Sciatic nerve (tissue), 2 donors: ENCODE results near the gene ERP44. TPM values are rescaled to one million over a fixed set of nuclear protein-coding genes. Genes with fewer than 3 reads are reported as not detected.
"Not testable (repeated sequence)": the region's sequence is repeated elsewhere in the genome, so short reads cannot be mapped to it uniquely, and the experiment has no call there.

Source experiments
- ATAC-seq: fragments of 200-7000 bp; cut with Tn5 transposase; one replicate; pipeline ENCODE4 v1.9.1; 2020; ENCODE audit warnings: mild to moderate bottlenecking, moderate library complexity
- DNase-seq: peaks from one replicate; pipeline ENCODE4 v3.0.0-alpha.2; 2020; ENCODE audit warnings: low spot score
- intact Hi-C: fragments of 100-400 bp; cut with DNase I; formaldehyde crosslinking; loops from one replicate; pipeline ENCODE4 v1.14.2; 2022
- total RNA-seq: library from RNA; stranded (reverse); fragmentation: NEBNext Ultra II Directional; extraction: Animal tissue kit (Norgen Biotek cat#: 25700); gene quantifications from one replicate; pipeline ENCODE4 v1.2.1, GENCODE V29; 2021
- donor health status: DM: no; HTN: no; CAD: no.
- donor health status: DM: no; HTN: no; CAD: no.

ERP44 gene
- total RNA-seq, 1 donor from 2014 or later = 15.9 TPM

DNA sequence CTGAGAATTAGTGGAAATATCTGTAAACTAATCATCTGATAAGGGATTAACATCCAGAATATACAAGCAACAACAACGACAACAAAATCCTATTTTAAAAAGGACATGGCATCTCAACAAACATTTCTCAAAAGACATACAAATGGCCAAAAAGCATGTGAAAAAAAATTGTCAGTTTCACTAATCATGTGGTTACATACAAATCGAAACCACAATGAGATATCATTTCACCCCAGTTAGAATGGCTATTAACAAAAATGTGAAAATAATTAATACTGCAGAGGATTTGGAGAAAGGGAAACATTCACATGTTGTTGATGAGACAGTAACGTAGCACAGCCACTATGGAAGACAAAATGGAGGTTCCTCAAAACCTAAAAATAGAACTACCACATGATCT lies 69.5 kb downstream of the ERP44 start:
- no peak for DNase-seq
- intact Hi-C loops = no loop called here
- ATAC-seq = no peak

DNA sequence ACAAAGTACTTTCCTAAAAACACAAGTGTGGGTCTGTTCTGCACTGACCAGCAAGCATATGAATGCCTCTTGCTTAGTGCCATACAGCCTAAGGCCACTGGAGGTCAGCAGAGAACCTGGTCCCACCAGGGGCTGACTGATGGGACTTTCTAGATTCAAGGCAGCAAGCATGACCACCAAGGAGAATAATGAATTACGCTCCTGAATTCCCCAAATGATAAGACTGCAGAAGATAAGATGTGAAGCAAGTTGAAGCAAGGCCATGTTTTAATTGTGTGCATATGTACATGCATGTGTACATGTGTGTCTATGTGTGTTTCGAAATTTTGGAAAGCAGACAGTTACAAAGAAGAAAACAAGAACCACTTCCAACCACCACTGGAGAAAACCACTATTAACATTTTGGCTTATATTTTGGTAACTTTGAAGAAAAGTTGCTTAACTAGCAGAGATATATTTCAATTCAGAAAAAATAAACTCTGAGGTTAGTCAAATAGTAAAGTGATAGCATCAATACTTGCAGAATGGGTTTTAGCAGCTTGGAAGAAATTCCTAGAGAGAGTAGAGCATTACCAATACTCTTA lies 70.5 kb downstream of the ERP44 start:
- ATAC-seq = peak; percentile 88
- intact Hi-C loops = no loop called here
- DNase-seq = peak; percentile 82

- DNase-seq (no peak), ATAC-seq (no peak)
- intact Hi-C loops = no loop called here
These were observed 71.3 kb downstream of the ERP44 start for GRCh38 chr9:100027543-100027942.

DNA sequence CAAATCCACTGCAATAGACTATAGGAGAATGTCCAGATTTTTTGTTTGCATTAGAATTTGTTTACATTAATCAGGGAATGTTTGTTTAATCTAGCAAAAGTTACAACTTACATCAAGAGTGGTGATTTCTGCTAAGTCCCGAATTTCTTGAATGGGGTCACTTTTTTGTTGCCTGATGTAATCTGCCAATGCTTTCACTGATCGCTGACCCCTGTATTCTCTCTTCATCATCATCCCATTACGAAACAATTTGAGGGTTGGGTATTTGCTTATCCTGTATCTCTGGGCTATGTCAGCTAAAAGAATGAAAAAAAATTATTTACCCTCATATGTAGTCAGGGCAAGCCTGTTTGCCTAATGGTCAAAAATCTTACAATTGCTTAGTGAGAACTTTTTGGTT lies 76.9 kb downstream of the ERP44 start:
- intact Hi-C loops = no loop called here
- ATAC-seq (no peak), DNase-seq (no peak)

DNA sequence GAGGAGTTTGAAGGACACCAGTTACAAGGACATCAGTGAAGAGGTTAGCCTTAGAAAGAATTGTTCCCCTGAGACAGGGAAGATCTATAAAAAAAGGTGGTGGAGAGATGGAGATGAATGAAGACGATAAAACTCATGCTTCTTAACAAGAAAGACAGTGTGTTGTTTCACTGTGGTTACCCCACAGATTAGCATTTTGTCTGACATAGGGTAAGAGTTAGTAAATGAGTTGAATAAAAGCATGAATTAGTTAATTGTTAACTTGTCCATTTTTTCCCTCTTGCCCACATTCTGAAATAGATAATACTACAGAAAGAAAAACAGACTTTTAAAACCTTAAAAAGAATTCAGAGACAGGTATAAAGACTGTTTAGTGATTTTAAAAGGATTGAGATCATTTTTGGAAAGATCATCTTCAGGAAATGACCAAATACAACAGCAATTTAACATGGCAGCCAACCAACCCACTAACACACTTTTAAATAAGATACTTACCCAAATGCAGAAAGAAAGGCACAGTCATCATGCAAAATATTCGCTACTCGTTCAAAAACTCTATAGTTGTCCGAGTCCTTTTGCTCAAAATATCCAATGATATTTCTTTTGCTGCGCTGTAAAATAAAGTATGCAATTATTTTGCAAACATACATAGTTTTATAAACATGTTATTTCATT lies 78.5 kb downstream of the ERP44 start:
- intact Hi-C loops = no loop called here
- DNase-seq = no peak
- no peak for ATAC-seq

DNA sequence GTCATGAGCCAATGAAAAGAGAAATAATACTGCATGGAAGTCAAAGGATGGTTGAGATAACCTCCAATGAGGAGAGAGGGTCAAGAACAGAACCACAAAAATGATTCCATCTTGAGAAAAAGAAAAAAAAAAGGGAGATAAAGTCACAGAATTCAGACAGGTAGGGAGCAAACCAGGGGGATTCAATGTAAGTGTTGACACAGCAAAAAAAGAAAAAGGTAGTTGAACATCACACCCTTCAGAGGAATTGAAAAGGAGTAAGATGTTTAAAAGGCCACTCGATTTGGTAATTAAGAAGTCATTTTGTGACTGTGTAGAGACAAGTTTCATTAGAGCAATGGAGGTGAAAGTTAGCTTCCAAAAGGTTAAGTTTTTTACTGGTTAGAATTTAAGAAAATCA lies 79.3 kb downstream of the ERP44 start:
- intact Hi-C loops = no loop called here
- ATAC-seq (no peak), DNase-seq (no peak)

DNA sequence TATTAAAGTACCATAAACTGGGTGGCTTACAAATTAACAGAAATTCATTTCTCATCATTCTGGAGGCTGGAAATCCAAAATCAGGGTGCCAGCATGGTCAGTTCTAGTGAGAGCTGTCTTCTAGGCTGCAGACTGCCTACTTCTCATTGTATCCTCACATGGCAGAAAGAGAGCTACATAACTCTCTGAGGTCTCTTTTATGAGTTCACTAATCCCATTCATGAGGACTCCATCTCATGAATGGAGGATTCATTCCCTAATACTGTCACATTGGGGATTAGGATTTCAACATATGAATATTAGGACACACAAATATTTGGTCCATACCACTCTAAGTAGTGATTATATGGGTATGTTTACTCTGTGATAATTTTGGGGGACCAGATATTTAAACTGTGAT lies 84.0 kb downstream of the ERP44 start:
- intact Hi-C loops = no loop called here
- ATAC-seq (no peak), DNase-seq (no peak)

- ATAC-seq (no peak), DNase-seq (no peak)
- intact Hi-C loops = no loop called here
These were observed 85.2 kb downstream of the ERP44 start for GRCh38 chr9:100013573-100013972.

- intact Hi-C loops = no loop called here
- ATAC-seq = no peak
- DNase-seq = no peak
These were observed 86.5 kb downstream of the ERP44 start for GRCh38 chr9:100012279-100012678.

GRCh38 chr9:100011062-100011681 lies 87.6 kb downstream of the ERP44 start:
- DNase-seq (no peak), ATAC-seq (no peak)
- intact Hi-C loops = no loop called here

DNA sequence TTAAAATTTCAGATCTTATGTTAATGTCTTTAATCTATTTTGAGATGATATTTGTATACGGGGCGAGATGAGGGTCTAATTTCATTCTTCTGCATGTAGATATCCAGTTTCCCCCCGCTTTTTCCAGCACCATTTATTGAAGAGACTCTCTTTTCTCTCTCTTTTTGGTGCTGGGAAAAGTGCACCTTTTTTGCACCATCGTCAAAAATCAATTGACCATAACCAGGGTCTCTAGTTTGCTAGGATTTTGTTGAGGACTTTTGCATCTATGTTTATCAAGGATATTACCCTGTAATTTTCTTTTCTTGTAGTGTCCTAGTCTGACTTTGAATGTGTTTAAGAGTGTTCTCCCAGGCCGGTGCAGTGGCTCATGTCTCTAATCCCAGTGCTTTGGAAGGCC lies 99.0 kb downstream of the ERP44 start:
- intact Hi-C loops = loop anchor here (5.0 kb wide), 1 partner anchor 1022 kb away; no protein-coding TSS in a partner anchor
- ATAC-seq = no peak
- DNase-seq = no peak

DNA sequence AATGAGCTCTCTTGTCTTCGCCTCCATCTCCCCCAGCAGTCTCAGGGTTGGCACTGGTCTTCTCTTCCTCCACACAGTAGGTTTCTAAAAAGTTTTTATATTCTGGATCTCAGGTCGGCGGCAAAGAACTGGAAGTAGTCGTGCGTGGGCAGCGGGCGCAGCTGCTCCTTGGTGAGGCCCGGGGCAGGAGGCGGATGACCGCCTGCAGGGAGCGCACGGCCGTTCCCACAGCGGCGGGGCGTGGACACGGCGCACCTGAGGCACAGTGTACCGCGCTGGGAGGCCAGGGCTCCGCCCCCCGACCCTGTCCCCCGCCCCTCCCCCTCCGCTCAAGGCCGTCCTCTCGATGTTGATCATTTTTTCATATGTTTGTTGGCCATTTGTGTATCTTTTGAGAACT lies 99.9 kb downstream of the ERP44 start:
- ATAC-seq (no peak), DNase-seq (no peak)
- intact Hi-C loops = loop anchor here (5.0 kb wide), 1 partner anchor 1022 kb away; no protein-coding TSS in a partner anchor

DNA sequence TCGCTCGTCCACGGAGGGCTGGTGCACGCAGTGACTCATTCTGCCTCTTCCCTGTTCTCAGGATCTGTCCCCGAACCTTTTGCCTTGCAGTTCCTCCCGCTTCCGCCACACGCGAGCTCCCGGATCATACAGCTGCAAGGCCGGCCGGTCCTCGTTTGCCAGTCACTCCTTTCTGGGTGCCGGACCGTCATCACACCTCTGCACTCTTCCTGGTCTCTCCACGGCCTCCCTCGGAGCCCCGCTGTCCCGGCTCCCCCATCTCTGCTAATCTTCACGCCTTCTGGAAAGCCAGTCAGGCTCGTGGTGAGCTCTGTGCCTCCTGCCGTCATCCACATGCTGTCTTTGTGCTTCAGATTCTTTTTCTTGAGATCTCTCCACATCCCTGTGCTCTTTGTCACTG lies 100.5 kb downstream of the ERP44 start:
- DNase-seq = no peak
- no peak for ATAC-seq
- intact Hi-C loops = loop anchor here (5.0 kb wide), 1 partner anchor 1021 kb away; no protein-coding TSS in a partner anchor

GRCh38 chr9:99990508-99990907 lies 108.3 kb downstream of the ERP44 start:
- DNase-seq, intact Hi-C loops, ATAC-seq: not testable (repeated sequence)

- no peak for ATAC-seq
- DNase-seq = no peak
- intact Hi-C loops = no loop called here
These were observed 112.2 kb downstream of the ERP44 start for GRCh38 chr9:99986642-99987041.

- ATAC-seq = no peak
- intact Hi-C loops = no loop called here
- no peak for DNase-seq
These were observed 118.2 kb downstream of the ERP44 start for GRCh38 chr9:99980598-99980997.

- intact Hi-C loops = no loop called here
- ATAC-seq (no peak), DNase-seq (no peak)
These were observed 120.6 kb downstream of the ERP44 start for GRCh38 chr9:99978221-99978620.

- intact Hi-C loops = no loop called here
- DNase-seq (no peak), ATAC-seq (no peak)
These were observed 121.6 kb downstream of the ERP44 start for GRCh38 chr9:99977033-99977792.

DNA sequence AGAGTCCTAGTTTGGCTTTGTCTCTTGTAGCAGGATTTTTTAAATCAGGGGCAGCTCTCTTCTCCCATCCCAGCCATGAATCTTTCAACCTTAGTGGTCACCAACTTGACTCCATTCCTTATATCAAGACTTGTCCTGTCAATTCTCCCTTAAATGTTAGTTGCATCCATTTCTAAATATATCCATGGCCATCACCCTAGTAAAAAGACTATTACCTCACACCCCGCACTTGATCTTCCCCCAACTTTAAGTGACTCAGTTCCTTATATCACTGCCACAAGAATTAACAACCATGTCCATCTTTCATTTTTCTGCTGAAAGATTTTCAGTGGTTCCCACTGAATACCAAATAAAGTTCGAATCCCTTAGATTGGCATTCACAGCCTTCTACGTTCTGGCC lies 125.3 kb downstream of the ERP44 start:
- no peak for ATAC-seq
- intact Hi-C loops = no loop called here
- no peak for DNase-seq

DNA sequence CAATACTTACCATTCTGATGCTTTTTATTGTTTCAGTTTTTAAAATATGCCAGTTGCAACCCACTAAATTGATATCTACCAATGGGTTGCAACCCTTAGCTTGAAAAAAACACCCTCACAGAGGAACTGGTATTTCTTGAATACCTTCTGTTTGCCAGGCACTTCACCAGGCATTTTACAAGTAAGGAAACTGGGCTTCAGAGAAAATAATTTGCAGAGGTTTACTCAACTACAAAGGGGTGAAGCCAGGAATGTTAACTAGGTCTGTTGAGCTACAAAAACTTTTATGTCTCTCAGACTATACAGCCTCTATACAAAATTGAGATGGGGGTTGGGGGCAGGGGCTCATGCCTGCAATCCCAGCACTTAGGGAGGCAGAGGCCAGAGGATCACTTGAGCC lies 127.4 kb downstream of the ERP44 start:
- no peak for DNase-seq
- ATAC-seq = no peak
- intact Hi-C loops = no loop called here
